ENCODE results near the gene IL17RB. TPM values are rescaled to one million over a fixed set of nuclear protein-coding genes. Genes with fewer than 3 reads are reported as not detected.

The IL17RB gene
- total and polyA plus RNA-seq, 4 donors, result 0.23 to 1.9 (median 0.74) TPM

DNA sequence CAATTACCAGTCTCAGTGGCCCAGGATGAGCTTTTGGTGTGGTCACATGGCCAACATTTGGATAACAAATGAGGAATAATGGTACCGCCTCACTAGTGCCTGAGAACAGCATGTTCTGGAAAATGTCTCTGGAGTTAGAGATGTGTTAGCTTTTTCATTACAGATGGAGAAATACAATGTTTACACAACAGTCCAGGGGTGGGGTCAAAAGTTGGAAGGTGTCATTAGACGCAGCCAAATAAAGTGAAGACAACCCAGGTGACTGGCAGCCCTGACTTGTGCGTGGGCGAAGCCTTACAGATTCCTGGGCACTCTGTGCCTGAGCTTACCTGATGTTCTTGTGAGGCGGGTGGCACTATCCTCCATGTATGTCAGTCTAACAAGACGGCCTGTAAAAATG, 12.8 kb downstream of the IL17RB start:
- H3K36me3 ChIP-seq (ENCODE audit: control insufficient read depth in 1 of 2, insufficient read depth in 2 of 2, low read length in 1 of 2), result peaks cover 0 to 9% of the 10 kb centered on the region in 2 donors
- intact Hi-C loops (cut with DNase I), result no loop called here
- H3K27me3 ChIP-seq (ENCODE audit: control insufficient read depth in 1 of 2, insufficient read depth in 2 of 2, low read length in 1 of 2), result no peaks in the 10 kb centered on the region
- no peak overlapping the region for H3K4me3 ChIP-seq (ENCODE audit: low read length in 2 of 2)
- H3K9me3 ChIP-seq (ENCODE audit: control insufficient read depth, low read length), result no peaks in the 10 kb centered on the region
- H3K4me1 ChIP-seq (ENCODE audit: control insufficient read depth in 1 of 2, insufficient read depth in 2 of 2, low read length in 2 of 2), result no peaks in the 10 kb centered on the region
- no peak for DNase-seq
- 95 to 96% methylated on average over 6 of the region's 6 CpGs for WGBS, 2 donors
- H3K27ac ChIP-seq (ENCODE audit: low read depth in 1 of 2, low read length in 2 of 2), result no peak overlapping the region
- no peak for ATAC-seq (ENCODE audit: low FRiP score)

DNA sequence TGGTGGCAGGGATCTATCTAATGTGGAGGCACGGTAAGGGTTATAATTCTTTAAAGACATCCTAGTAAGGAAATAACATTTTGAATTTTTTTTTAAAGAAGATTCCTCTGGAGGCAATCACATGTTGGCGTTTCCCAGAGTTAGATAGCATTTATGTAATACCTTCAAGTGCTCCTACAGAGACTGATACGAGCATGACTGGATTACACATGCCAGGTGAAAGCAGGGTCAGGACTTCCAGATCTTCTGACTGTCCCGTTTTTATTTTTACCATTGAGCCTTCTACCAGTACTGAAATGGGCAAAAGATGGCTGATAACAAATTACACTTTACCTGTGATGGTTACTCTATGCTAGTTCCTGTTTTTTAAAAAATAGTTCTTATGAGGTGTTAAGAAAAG, 13.8 kb downstream of the IL17RB start:
- H3K27me3 ChIP-seq (ENCODE audit: control insufficient read depth in 1 of 2, insufficient read depth in 2 of 2, low read length in 1 of 2), result no peaks in the 10 kb centered on the region
- no peak overlapping the region for H3K4me3 ChIP-seq (ENCODE audit: low read length in 2 of 2)
- DNase-seq, result no peak
- ATAC-seq (ENCODE audit: low FRiP score), result no peak
- no peaks in the 10 kb centered on the region for H3K9me3 ChIP-seq (ENCODE audit: control insufficient read depth, low read length)
- intact Hi-C loops (cut with DNase I), result no loop called here
- no peaks in the 10 kb centered on the region for H3K4me1 ChIP-seq (ENCODE audit: control insufficient read depth in 1 of 2, insufficient read depth in 2 of 2, low read length in 2 of 2)
- H3K36me3 ChIP-seq (ENCODE audit: control insufficient read depth in 1 of 2, insufficient read depth in 2 of 2, low read length in 1 of 2), result peaks cover 5 to 11% of the 10 kb centered on the region in 2 donors
- no peak overlapping the region for H3K27ac ChIP-seq (ENCODE audit: low read depth in 1 of 2, low read length in 2 of 2)
- 87 to 88% methylated on average over 4 of the region's 4 CpGs for WGBS, 2 donors

DNA sequence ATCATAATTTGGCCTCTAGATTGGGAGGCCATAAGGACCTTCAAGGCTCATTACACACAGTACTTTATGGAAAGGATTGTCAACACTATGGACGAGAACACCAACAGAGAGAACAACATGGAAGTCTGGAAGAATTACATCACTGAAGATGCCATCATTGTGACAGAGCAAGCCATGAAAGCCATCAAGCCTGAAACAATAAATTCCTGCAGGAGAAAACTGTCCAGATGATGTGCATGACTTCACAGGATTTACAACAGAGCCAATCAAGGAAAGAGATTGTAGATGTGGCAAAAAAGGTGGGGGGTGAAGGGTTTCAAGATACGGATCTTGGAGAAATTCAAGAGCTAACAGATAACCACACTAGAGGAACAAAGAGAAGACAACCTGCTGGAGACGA, 15.9 kb downstream of the IL17RB start:
- intact Hi-C loops (cut with DNase I), result no loop called here
- Histone ChIP-seq H3K27ac (ENCODE audit: low read depth in 1 of 2, low read length in 2 of 2) (no peak overlapping the region), H3K36me3 (ENCODE audit: control insufficient read depth in 1 of 2, insufficient read depth in 2 of 2, low read length in 1 of 2) (peaks cover 5 to 11% of the 10 kb centered on the region in 2 donors), H3K9me3 (ENCODE audit: control insufficient read depth, low read length) (no peaks in the 10 kb centered on the region), H3K4me1 (ENCODE audit: control insufficient read depth in 1 of 2, insufficient read depth in 2 of 2, low read length in 2 of 2) (no peaks in the 10 kb centered on the region), H3K27me3 (ENCODE audit: control insufficient read depth in 1 of 2, insufficient read depth in 2 of 2, low read length in 1 of 2) (no peaks in the 10 kb centered on the region), H3K4me3 (ENCODE audit: low read length in 2 of 2) (no peak overlapping the region)
- no peak for DNase-seq
- no peak for ATAC-seq (ENCODE audit: low FRiP score)
- 94 to 95% methylated on average over 3 of the region's 3 CpGs for WGBS, 2 donors

DNA sequence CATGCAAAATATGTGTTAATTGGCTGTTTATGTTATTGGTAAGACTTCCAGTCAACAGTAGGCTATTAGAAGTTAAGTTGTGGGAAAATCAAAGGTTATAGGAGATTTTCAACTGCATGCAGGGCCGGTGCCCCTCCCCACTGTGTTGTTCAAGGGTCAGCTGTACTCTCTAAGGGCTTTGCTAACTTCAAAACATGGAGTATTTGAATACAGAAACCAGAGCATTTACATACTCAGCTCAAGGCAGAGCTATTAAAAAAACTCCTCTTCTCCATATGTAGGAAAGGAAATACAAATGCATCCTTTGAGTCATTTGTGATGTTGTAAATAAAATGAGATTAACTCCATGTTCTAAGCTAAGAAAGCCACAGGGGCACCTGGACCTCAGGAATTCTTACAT, 16.8 kb downstream of the IL17RB start:
- no peak overlapping the region for H3K27ac ChIP-seq (ENCODE audit: low read depth in 1 of 2, low read length in 2 of 2)
- no peak for DNase-seq
- intact Hi-C loops (cut with DNase I), result no loop called here
- no peaks in the 10 kb centered on the region for H3K9me3 ChIP-seq (ENCODE audit: control insufficient read depth, low read length)
- H3K36me3 ChIP-seq (ENCODE audit: control insufficient read depth in 1 of 2, insufficient read depth in 2 of 2, low read length in 1 of 2), result peaks cover 5 to 15% of the 10 kb centered on the region in 2 donors
- no peaks in the 10 kb centered on the region for H3K27me3 ChIP-seq (ENCODE audit: control insufficient read depth in 1 of 2, insufficient read depth in 2 of 2, low read length in 1 of 2)
- 90 to 93% methylated on average over 1 of the region's 1 CpG for WGBS, 2 donors
- H3K4me3 ChIP-seq (ENCODE audit: low read length in 2 of 2), result no peak overlapping the region
- no peak for ATAC-seq (ENCODE audit: low FRiP score)
- no peaks in the 10 kb centered on the region for H3K4me1 ChIP-seq (ENCODE audit: control insufficient read depth in 1 of 2, insufficient read depth in 2 of 2, low read length in 2 of 2)

DNA sequence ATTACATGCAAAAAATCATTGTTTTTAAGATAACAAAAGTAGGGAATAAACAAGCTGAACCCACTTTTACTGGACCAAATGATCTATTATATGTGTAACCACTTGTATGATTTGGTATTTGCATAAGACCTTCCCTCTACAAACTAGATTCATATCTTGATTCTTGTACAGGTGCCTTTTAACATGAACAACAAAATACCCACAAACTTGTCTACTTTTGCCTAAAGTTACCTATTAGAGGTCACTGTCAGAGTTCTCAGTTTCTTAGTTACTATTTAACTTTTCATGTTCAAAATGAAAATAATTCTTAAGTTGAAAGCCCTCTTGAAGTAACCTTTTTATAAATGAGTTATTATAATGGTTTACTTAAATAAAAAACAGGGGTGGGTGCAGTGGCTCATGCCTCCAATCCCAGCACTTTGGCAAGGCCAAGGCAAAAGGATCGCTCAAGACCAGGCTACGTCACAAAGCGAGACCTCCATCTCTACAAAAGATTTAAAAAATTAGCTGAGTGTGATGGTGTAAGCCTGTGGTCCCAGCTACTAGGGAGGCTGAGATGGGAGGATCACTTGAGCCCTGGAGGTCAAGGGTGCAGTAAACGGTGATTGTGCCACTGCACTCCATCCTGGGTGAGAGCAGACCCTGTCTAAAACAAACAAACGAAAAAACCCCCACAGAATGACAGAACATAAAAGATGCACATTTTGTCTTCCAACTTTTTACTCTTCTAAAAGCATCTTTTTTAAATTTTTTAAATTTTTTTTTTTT, 19.5 kb downstream of the IL17RB start:
- WGBS, 2 donors, result 95% methylated on average over 5 of the region's 5 CpGs
- peaks cover 5 to 24% of the 10 kb centered on the region in 2 donors for H3K36me3 ChIP-seq (ENCODE audit: control insufficient read depth in 1 of 2, insufficient read depth in 2 of 2, low read length in 1 of 2)

DNA sequence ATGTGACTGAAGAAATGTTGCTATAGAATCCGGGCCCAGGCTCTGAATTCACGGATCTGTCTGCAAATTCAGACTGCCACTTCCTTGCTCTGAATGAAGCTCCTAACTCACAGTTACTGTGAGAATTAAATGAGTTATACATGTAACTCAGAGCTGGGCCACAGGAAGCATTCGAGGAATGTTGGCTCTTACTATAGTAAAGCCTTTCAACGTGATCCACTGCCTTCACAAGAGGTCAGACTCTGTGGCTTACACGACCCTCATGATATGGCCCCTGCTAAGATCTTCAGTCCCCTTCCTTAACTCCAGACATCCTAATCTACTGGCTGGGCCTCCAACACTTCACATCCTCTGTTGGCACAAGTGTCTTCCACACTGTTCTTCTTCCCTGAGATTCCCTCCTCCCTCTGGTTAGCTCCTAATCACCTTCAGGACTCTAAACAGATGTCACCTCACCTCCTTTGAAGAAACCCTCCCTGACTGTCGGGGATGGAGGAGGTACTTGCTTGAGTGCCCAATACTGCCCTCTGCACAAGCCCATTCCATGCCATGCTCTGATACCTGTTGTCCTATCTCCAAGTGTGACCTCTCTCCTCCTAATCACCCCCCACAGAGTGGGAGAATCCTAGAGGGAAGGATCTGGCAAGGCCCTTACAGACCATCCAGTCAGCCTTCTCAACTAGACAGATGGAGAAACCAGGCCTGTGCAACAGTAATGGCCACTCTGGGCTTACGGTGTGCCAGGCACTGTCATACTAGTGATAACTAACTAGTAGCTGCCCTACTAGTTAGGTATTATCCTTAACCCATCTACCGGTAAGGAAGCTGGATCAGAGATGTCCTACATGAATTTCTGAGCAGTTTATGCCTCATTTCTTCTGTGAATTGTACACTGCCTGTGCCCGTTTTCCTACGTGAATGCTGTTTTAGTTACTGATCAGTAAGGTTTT, 34.3 kb downstream of the IL17RB start:
- H3K27ac ChIP-seq (ENCODE audit: low read depth in 1 of 2, low read length in 2 of 2), result no peak overlapping the region
- 43 to 48% methylated on average over 10 of the region's 10 CpGs for WGBS, 2 donors
- H3K36me3 ChIP-seq (ENCODE audit: control insufficient read depth in 1 of 2, insufficient read depth in 2 of 2, low read length in 1 of 2), result peaks cover 2 to 3% of the 10 kb centered on the region in 2 donors

More for the DNA sequence above, 19.5 kb downstream of the IL17RB start:
- no peak for DNase-seq
- no peak for ATAC-seq (ENCODE audit: low FRiP score)
- intact Hi-C loops (cut with DNase I), result no loop called here
- Histone ChIP-seq H3K27me3 (ENCODE audit: control insufficient read depth in 1 of 2, insufficient read depth in 2 of 2, low read length in 1 of 2) (no peaks in the 10 kb centered on the region), H3K4me1 (ENCODE audit: control insufficient read depth in 1 of 2, insufficient read depth in 2 of 2, low read length in 2 of 2) (no peaks in the 10 kb centered on the region), H3K4me3 (ENCODE audit: low read length in 2 of 2) (no peak overlapping the region), H3K9me3 (ENCODE audit: control insufficient read depth, low read length) (no peaks in the 10 kb centered on the region), H3K27ac (ENCODE audit: low read depth in 1 of 2, low read length in 2 of 2) (no peak overlapping the region)

DNA sequence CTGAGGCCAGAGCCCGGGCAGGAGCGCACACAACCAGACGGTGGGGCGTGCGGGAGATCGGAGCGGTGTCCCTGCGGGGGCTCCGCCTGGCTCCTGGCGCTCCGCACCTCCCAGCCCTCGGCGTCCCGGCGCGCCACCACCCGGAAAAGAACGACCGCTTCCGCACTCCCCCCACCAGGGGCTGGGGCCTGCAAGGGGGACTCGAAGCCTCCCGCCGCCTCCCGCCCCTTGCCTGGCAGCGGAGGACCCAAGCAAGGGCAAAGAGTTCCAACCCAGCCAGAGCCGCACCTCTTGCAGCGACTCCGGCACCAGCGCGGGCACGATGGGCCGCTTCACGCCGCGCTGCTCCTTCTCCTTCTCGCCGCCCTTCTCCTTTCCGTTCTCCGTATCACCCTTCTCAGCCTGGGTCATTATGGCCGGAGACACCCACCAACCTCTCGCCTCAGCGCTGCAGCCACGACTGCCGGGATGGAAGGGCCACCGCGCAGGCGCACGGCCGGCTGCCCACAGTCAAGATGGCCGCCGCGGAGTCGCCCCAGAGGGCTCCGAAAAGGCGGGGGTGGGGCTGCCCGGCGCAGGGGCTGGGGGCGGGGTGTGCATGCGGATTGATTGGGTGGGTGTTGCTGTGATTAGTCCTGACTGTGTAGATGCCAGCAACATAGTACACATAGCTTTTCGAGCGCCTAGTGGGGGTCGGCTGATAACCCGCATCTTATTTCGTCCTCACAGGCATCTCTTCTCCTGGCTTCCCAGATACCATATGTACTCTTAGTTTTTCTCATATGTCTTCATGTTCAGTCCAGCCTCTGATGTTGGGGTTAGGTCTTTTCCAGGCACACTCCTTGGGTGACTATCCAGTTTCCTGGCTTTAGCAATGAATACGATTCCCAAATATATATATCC, 35.6 kb downstream of the IL17RB start, which contains the start of gene ACTR8:
Gene ACTR8, minus strand, starts transcription at position 462 of the 903 bp plus-strand sequence. Its CDS starts 51 bp downstream, at position 411.
- intact Hi-C loops (cut with DNase I), result loop anchor here in 1 of 2 donors (10.0 kb wide), 1 partner anchor 537 kb away; the partner anchor contains the start of gene DCP1A

More for the DNA sequence above, 34.3 kb downstream of the IL17RB start:
- Histone ChIP-seq H3K4me1 (ENCODE audit: control insufficient read depth in 1 of 2, insufficient read depth in 2 of 2, low read length in 2 of 2) (no peaks in the 10 kb centered on the region), H3K9me3 (ENCODE audit: control insufficient read depth, low read length) (no peaks in the 10 kb centered on the region), H3K27me3 (ENCODE audit: control insufficient read depth in 1 of 2, insufficient read depth in 2 of 2, low read length in 1 of 2) (no peaks in the 10 kb centered on the region), H3K4me3 (ENCODE audit: low read length in 2 of 2) (peak overlapping the region; percentile 67 to 95)
- intact Hi-C loops (cut with DNase I), result loop anchor here in 1 of 2 donors (10.0 kb wide), 1 partner anchor 536 kb away; the partner anchor contains the start of gene DCP1A
- DNase-seq, result no peak
- ATAC-seq (ENCODE audit: low FRiP score), result no peak

DNA sequence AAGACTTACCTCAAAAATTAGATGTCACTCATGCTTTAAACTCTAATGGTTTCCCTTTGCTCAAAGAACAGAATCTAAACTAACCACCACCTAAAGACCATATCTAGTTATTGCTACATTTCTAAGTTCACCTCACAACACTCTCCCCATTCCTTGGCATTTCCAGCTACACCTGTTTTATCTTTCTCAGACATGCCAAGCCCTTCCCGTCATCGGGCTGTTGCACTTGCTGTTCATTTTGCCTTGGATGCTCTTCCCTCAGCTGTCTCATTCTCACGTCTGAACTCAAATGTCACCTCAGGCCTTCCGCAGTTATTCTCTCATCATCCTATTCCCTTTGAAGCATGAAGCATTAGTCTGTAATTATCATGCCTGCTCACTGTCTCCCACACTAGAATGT, 36.6 kb downstream of the IL17RB start:
- no peaks in the 10 kb centered on the region for H3K27me3 ChIP-seq (ENCODE audit: control insufficient read depth in 1 of 2, insufficient read depth in 2 of 2, low read length in 1 of 2)
- intact Hi-C loops (cut with DNase I), result loop anchor here in 1 of 2 donors (10.0 kb wide), 1 partner anchor 538 kb away; the partner anchor contains the start of gene DCP1A
- no peaks in the 10 kb centered on the region for H3K9me3 ChIP-seq (ENCODE audit: control insufficient read depth, low read length)
- DNase-seq (no peak), ATAC-seq (ENCODE audit: low FRiP score) (no peak)
- 85 to 87% methylated on average over 4 of the region's 4 CpGs for WGBS, 2 donors
- no peaks in the 10 kb centered on the region for H3K4me1 ChIP-seq (ENCODE audit: control insufficient read depth in 1 of 2, insufficient read depth in 2 of 2, low read length in 2 of 2)
- no peaks in the 10 kb centered on the region for H3K36me3 ChIP-seq (ENCODE audit: control insufficient read depth in 1 of 2, insufficient read depth in 2 of 2, low read length in 1 of 2)
- no peak overlapping the region for H3K27ac ChIP-seq (ENCODE audit: low read depth in 1 of 2, low read length in 2 of 2)
- H3K4me3 ChIP-seq (ENCODE audit: low read length in 2 of 2), result no peak overlapping the region

More for the DNA sequence above, 35.6 kb downstream of the IL17RB start, which contains the start of gene ACTR8:
- peak; percentile 90 to 95 for DNase-seq
- WGBS, 2 donors, result 1% methylated on average over 62 to 65 of the region's 65 CpGs
- Histone ChIP-seq H3K27me3 (ENCODE audit: control insufficient read depth in 1 of 2, insufficient read depth in 2 of 2, low read length in 1 of 2) (no peaks in the 10 kb centered on the region), H3K27ac (ENCODE audit: low read depth in 1 of 2, low read length in 2 of 2) (peak within 1 kb of the TSS in 1 of 2 donors; percentile 77), H3K36me3 (ENCODE audit: control insufficient read depth in 1 of 2, insufficient read depth in 2 of 2, low read length in 1 of 2) (peaks cover 0 to 2% of the 10 kb centered on the region in 2 donors), H3K4me1 (ENCODE audit: control insufficient read depth in 1 of 2, insufficient read depth in 2 of 2, low read length in 2 of 2) (no peaks in the 10 kb centered on the region), H3K9me3 (ENCODE audit: control insufficient read depth, low read length) (no peaks in the 10 kb centered on the region), H3K4me3 (ENCODE audit: low read length in 2 of 2) (peak within 1 kb of the TSS; percentile 67 to 95)
- peak; percentile 99 for ATAC-seq (ENCODE audit: low FRiP score)

All from aorta (tissue), 5 donors.